ENCODE results near the gene CPNE9.
A peak's percentile ranks its signal among the peaks of the same experiment; 100 is the strongest.

DNA sequence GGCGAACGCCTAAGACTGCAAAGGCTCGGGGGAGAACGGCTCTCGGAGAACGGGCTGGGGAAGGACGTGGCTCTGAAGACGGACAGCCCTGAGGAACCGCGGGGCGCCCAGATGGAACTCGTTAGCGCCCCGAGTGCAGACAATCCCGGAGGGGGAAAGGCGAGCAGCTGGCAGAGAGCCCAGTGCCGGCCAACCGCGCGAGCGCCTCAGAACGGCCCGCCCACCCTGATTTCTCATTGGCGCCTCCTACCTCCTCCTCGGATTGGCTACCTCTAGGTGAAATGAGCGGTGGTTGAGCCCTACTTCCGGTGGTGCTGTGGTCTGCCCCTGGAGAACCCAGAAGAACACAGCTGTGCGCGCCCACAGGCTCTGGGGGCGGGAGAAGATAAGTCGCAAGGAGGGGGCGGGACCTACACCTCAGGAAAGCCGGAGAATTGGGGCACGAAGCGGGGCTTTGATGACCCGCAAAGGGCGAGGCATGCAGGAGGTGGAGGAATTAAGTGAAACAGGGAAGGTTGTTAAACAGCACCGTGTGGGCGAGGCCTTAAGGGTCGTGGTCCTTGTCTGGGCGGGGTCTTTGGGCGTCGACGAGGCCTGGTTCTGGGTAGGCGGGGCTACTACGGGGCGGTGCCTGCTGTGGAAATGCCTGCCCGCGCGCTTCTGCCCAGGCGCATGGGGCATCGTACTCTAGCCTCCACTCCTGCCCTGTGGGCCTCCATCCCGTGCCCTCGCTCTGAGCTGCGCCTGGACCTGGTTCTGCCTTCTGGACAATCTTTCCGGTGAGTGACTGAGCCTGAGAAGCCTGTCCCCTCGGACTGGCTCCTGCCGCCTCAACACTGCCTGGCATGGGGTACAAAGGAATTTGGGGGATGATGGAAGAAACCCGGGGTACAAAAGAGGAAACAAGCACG, 46.3 kb downstream of the CPNE9 start, which contains the start of gene OGG1:
- TF ChIP-seq, protein P1, sequence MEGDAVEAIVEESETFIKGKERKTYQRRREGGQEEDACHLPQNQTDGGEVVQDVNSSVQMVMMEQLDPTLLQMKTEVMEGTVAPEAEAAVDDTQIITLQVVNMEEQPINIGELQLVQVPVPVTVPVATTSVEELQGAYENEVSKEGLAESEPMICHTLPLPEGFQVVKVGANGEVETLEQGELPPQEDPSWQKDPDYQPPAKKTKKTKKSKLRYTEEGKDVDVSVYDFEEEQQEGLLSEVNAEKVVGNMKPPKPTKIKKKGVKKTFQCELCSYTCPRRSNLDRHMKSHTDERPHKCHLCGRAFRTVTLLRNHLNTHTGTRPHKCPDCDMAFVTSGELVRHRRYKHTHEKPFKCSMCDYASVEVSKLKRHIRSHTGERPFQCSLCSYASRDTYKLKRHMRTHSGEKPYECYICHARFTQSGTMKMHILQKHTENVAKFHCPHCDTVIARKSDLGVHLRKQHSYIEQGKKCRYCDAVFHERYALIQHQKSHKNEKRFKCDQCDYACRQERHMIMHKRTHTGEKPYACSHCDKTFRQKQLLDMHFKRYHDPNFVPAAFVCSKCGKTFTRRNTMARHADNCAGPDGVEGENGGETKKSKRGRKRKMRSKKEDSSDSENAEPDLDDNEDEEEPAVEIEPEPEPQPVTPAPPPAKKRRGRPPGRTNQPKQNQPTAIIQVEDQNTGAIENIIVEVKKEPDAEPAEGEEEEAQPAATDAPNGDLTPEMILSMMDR (IDR thresholded peaks at IDR 0.05), result peak in 1 of 5 experiments; percentile 5
- TF ChIP-seq POLR2A (IDR thresholded peaks at IDR 0.05), result peak; percentile 58
